ENCODE results near the gene GNA12. TPM values are rescaled to one million over a fixed set of nuclear protein-coding genes. Genes with fewer than 3 reads are reported as not detected.

Gene GNA12
- total RNA-seq (2022) (36.2 and 38.6 TPM in 2 replicates), Bru-seq, nascent RNA (percentile 76 among the genes with signal in this experiment), BruChase-seq, experiment 1, labeled RNA remaining after a 6-hour chase (percentile 71 among the genes with signal in this experiment), BruChase-seq, experiment 2, labeled RNA remaining after a 2-hour chase (percentile 66 among the genes with signal in this experiment)
- long read RNA-seq, full-length matches to known transcripts, result 227 of 260 reads
- long read RNA-seq, partial matches to known transcripts, result 8 of 260 reads
- long read RNA-seq, other reads (novel, unspliced or antisense), result 25 of 260 reads

- Mint-ChIP-seq H3K27me3 (ENCODE audit: insufficient read depth, unreplicated experiment) (no peaks in the 10 kb centered on the region), H3K27ac (ENCODE audit: low read depth, unreplicated experiment) (peak within 1 kb of the TSS; percentile 61), H3K9me3 (ENCODE audit: unreplicated experiment) (no peaks in the 10 kb centered on the region), H3K4me1 (ENCODE audit: insufficient read depth, unreplicated experiment) (peaks cover 22% of the 10 kb centered on the region), H3K4me3 (ENCODE audit: unreplicated experiment) (peak within 1 kb of the TSS; percentile 75), H3K36me3 (ENCODE audit: insufficient read depth, unreplicated experiment) (peaks cover 19% of the 10 kb centered on the region)
- BruUV-seq (replicated peaks), result no TSS peak
- intact Hi-C loops (cut with micrococcal nuclease), result loop anchor here (5.0 kb wide), 1 partner anchor 87 kb away; no protein-coding TSS in a partner anchor
- POLR2A ChIA-PET, result interaction anchor here (0.6 to 1.1 kb wide), 3 partner anchors 11 to 95 kb away, joined by 3 to 6 read pairs (median 3); no protein-coding TSS in a partner anchor
- CTCF ChIA-PET, result interaction anchor here (0.6 kb wide), 1 partner anchor 916 kb away, joined by 3 read pairs; no protein-coding TSS in a partner anchor
- no peak for TF ChIP-seq CTCF (IDR thresholded peaks at IDR 0.05; ENCODE audit: unreplicated experiment)
- peak; percentile 99 for DNase-seq (ENCODE audit: unreplicated experiment)
Measured at GRCh38 chr7:2844153-2845033, at the start of gene GNA12. GNA12 (minus strand) TSS chr7:2844308; CDS start chr7:2844161, 147 bp downstream.

GRCh38 chr7:2893411-2893861 lies 49.3 kb upstream of the GNA12 start:
- TF ChIP-seq CTCF (IDR thresholded peaks at IDR 0.05; ENCODE audit: unreplicated experiment), result no peak
- peak; percentile 38 for DNase-seq (ENCODE audit: unreplicated experiment)
- ChIA-PET POLR2A (no interaction called here), CTCF (interaction anchor here (0.6 to 0.7 kb wide), 2 partner anchors 136 to 218 kb away, joined by 3 read pairs; no protein-coding TSS in a partner anchor)
- Mint-ChIP-seq H3K4me1 (ENCODE audit: insufficient read depth, unreplicated experiment) (no peaks in the 10 kb centered on the region), H3K4me3 (ENCODE audit: unreplicated experiment) (no peak overlapping the region), H3K27me3 (ENCODE audit: insufficient read depth, unreplicated experiment) (no peaks in the 10 kb centered on the region), H3K9me3 (ENCODE audit: unreplicated experiment) (no peaks in the 10 kb centered on the region), H3K27ac (ENCODE audit: low read depth, unreplicated experiment) (no peak overlapping the region), H3K36me3 (ENCODE audit: insufficient read depth, unreplicated experiment) (no peaks in the 10 kb centered on the region)
- intact Hi-C loops (cut with micrococcal nuclease), result no loop called here
- no TSS peak for BruUV-seq (replicated peaks)

- BruUV-seq (replicated peaks), result no TSS peak
- no peak overlapping the region for H3K27ac Mint-ChIP-seq (ENCODE audit: low read depth, unreplicated experiment)
- intact Hi-C loops (cut with micrococcal nuclease), result no loop called here
- H3K4me1 Mint-ChIP-seq (ENCODE audit: insufficient read depth, unreplicated experiment), result no peaks in the 10 kb centered on the region
- ChIA-PET CTCF (no interaction called here), POLR2A (interaction anchor here (0.5 kb wide), 1 partner anchor 71 kb away, joined by 3 read pairs; no protein-coding TSS in a partner anchor)
- TF ChIP-seq CTCF (IDR thresholded peaks at IDR 0.05; ENCODE audit: unreplicated experiment), result no peak
- H3K4me3 Mint-ChIP-seq (ENCODE audit: unreplicated experiment), result no peak overlapping the region
- no peak for DNase-seq (ENCODE audit: unreplicated experiment)
- no peaks in the 10 kb centered on the region for H3K27me3 Mint-ChIP-seq (ENCODE audit: insufficient read depth, unreplicated experiment)
- no peaks in the 10 kb centered on the region for H3K36me3 Mint-ChIP-seq (ENCODE audit: insufficient read depth, unreplicated experiment)
- H3K9me3 Mint-ChIP-seq (ENCODE audit: unreplicated experiment), result no peaks in the 10 kb centered on the region
Measured at GRCh38 chr7:2892549-2892948, 48.4 kb upstream of the GNA12 start.

GRCh38 chr7:2887816-2888215 lies 43.7 kb upstream of the GNA12 start:
- Mint-ChIP-seq H3K27ac (ENCODE audit: low read depth, unreplicated experiment) (no peak overlapping the region), H3K4me1 (ENCODE audit: insufficient read depth, unreplicated experiment) (no peaks in the 10 kb centered on the region), H3K4me3 (ENCODE audit: unreplicated experiment) (no peak overlapping the region), H3K27me3 (ENCODE audit: insufficient read depth, unreplicated experiment) (no peaks in the 10 kb centered on the region), H3K9me3 (ENCODE audit: unreplicated experiment) (no peaks in the 10 kb centered on the region), H3K36me3 (ENCODE audit: insufficient read depth, unreplicated experiment) (peaks cover 13% of the 10 kb centered on the region)
- CTCF ChIA-PET, result interaction anchor here (0.6 to 2.3 kb wide), 9 partner anchors 267 to 1035 kb away, joined by 3 to 16 read pairs (median 3); no protein-coding TSS in a partner anchor
- intact Hi-C loops (cut with micrococcal nuclease), result loop anchor here (1.0 to 2.0 kb wide), 4 partner anchors 267 to 1009 kb away; partner anchors contain the start of gene SDK1
- no TSS peak for BruUV-seq (replicated peaks)
- POLR2A ChIA-PET, result no interaction called here
- no peak for DNase-seq (ENCODE audit: unreplicated experiment)
- TF ChIP-seq CTCF (IDR thresholded peaks at IDR 0.05; ENCODE audit: unreplicated experiment), result no peak

Measured in MCF 10A (cell line).